ENCODE results near the gene ZNF205. TPM values are rescaled to one million over a fixed set of nuclear protein-coding genes. Genes with fewer than 3 reads are reported as not detected.

Gene ZNF205
- total and polyA plus RNA-seq, 9 of the 15 experiments (the other 6 are each of a cell fraction or from before 2014, with no cell fraction given), result 2.4 to 11.8 (median 5.1) TPM; not detected in 2

- ChIA-PET POLR2A (no interaction called here), CTCF (ENCODE audit: low intra/inter-chr PET ratio) (no interaction called here)
- H3K79me2 ChIP-seq (ENCODE audit: control insufficient read depth, insufficient read depth, low read length), result no peaks in the 10 kb centered on the region
- DNase-seq (ENCODE audit: extremely low read depth in 1 of 4, low spot score in 3 of 4), result no peak
- no peak for FAIRE-seq
- ATAC-seq, result no peak
- no TSS peak for BruUV-seq (replicated peaks)
- no peaks in the 10 kb centered on the region for H3K36me3 ChIP-seq (ENCODE audit: control insufficient read depth, insufficient read depth, low read length)
- peak overlapping the region; percentile 85 for H2AFZ ChIP-seq (ENCODE audit: low read depth, low read length)
- H3K27ac ChIP-seq (ENCODE audit: extremely low read depth, low read depth, low read length), result no peak overlapping the region
- TF ChIP-seq ZNF589 (CRISPR knock-in tag; IDR thresholded peaks at IDR 0.05; ENCODE audit: low read depth), result 0 out of 2 replicates have a peak, but pooled peaks have one; percentile 3
- no peak for TF ChIP-seq SIX5 (IDR thresholded peaks at IDR 0.05; ENCODE audit: borderline replicate concordance in 1 of 2, insufficient read depth in 1 of 2, low read depth in 1 of 2, low read length in 2 of 2)
- TF ChIP-seq CAMTA2 (CRISPR knock-in tag; conservative IDR thresholded peaks at IDR 0.05), result no peak
- 66% methylated on average over 16 of the region's 27 CpGs for WGBS (ENCODE audit: insufficient coverage, low coverage, missing lambda C conversion rate)
- in situ Hi-C loops (cut with MboI), result no loop called here
- intact Hi-C loops (cut with micrococcal nuclease), result loop anchor here (5.0 kb wide), 1 partner anchor 45 kb away; no protein-coding TSS in a partner anchor
- H3K9ac ChIP-seq (ENCODE audit: insufficient read depth in 1 of 2, low read depth in 2 of 2, low read length in 2 of 2), result peak overlapping the region in 1 of 2 experiments; percentile 14; a peak in 1 of 4 replicates
- H3K27me3 ChIP-seq (ENCODE audit: control insufficient read depth in 2 of 2, insufficient read depth in 2 of 2, low read length in 2 of 2), result no peaks in the 10 kb centered on the region; a peak in 1 of 5 replicates
- H3K4me1 ChIP-seq (replicated peaks in 1 of 2; ENCODE audit: control insufficient read depth in 2 of 2, insufficient read depth in 2 of 2, low read length in 2 of 2), result peaks cover 20 to 36% of the 10 kb centered on the region in 2 experiments
- no peaks in the 10 kb centered on the region for H3K9me1 ChIP-seq (ENCODE audit: control insufficient read depth, insufficient read depth, low read length)
- no peak overlapping the region for H3K4me3 ChIP-seq
- no peaks in the 10 kb centered on the region for H3K9me3 ChIP-seq (replicated peaks; ENCODE audit: control insufficient read depth, insufficient read depth, low read depth, low read length)
- no peak overlapping the region for H3K4me2 ChIP-seq (ENCODE audit: insufficient read depth, low read length)
- H4K20me1 ChIP-seq (replicated peaks; ENCODE audit: control insufficient read depth, insufficient read depth, low read length), result no peaks in the 10 kb centered on the region
Measured at GRCh38 chr16:3101841-3102470, 10.4 kb upstream of the ZNF205 start.
